HG03159 (cell line): ENCODE measurements around the gene LMAN1L.

ENCODE experiments used
- ATAC-seq: cut with Tn5 transposase; IDR thresholded peaks from one replicate; pipeline ENCODE4 v1.9.1; 2021; ENCODE audit warnings: mild to moderate bottlenecking, moderate library complexity; ENCODE audit not compliant: unreplicated experiment

LMAN1L gene

DNA sequence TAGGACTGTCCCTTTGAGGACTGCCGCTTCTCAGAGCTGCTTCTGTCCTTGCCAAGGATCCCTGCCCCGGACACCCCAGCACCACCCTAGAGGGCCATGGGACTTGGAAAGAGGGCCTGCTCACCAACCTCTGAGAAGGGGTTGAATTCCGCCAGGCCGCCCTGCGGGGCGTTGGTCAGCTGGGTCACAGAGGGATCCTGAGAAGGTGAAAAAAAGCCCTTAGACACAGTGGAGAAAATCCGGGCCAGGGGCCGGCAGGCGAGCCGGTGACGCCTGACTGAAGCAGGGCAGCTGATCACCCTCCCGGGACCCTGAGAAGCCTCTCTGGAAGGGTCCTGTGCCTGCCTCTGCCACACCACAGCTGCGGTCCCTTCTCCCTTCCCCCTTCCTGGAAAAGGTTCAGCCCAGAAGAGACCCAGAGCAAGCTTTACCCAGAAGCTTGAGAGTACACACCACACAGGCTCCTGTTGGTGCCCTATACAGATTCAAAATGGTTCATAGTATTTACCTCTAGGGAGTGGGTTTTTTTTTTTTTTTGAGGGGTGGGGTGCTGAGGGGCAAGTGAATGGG, 41.9 kb downstream of the LMAN1L start:
- no peak for ATAC-seq

GRCh38 chr15:74855857-74856256, 43.2 kb downstream of the LMAN1L start:
- ATAC-seq: no peak

- no peak for ATAC-seq
These were observed 43.9 kb downstream of the LMAN1L start for GRCh38 chr15:74856537-74856936.

DNA sequence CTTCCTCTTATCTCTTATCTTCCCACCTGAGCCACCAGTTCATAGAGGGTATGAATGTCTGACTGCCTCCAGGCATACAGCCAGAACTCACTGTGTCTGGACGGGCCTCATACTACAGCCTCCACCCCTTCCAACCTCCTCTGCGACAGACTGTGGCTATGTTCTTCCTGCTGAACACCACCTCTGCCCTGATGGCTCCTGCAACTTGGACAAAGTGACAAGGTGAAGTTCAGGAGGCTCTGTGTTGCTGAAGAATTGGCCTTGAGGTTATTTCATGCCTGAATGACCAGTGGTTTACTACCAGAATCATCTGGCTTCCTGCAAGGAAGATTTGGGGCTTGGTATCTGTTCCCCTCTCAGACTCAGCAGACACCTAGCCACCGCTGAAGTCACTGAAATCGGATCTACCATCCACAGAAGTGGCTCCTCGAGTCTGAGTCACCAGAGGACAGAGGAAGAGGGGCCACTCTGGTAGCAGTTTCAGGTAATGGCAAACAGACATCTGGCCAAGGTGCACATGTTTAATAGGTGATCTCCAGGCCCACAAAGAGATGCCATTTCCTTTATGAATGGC, 44.5 kb downstream of the LMAN1L start:
- ATAC-seq: peak; percentile 75

- peak; percentile 6 for ATAC-seq
These were observed 45.2 kb downstream of the LMAN1L start for GRCh38 chr15:74857671-74858368.

DNA sequence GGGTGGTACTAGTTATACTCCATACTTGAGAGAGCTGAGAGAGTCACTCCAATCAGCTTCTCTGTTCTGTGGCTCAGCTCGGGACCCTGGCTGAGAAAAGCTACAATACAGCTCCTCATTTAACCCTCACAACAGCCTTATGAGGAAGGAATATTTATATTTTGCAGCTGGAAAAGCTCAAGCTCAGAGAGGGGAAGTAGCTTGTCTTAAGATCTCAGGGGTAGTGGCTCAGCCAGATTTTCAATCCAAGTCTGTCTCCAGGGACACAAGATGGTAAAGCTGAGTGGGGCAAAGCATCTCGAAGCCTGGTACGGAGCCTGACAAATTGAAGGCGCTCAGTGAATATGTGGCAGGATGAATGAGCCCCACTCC, 45.7 kb downstream of the LMAN1L start:
- no peak for ATAC-seq

DNA sequence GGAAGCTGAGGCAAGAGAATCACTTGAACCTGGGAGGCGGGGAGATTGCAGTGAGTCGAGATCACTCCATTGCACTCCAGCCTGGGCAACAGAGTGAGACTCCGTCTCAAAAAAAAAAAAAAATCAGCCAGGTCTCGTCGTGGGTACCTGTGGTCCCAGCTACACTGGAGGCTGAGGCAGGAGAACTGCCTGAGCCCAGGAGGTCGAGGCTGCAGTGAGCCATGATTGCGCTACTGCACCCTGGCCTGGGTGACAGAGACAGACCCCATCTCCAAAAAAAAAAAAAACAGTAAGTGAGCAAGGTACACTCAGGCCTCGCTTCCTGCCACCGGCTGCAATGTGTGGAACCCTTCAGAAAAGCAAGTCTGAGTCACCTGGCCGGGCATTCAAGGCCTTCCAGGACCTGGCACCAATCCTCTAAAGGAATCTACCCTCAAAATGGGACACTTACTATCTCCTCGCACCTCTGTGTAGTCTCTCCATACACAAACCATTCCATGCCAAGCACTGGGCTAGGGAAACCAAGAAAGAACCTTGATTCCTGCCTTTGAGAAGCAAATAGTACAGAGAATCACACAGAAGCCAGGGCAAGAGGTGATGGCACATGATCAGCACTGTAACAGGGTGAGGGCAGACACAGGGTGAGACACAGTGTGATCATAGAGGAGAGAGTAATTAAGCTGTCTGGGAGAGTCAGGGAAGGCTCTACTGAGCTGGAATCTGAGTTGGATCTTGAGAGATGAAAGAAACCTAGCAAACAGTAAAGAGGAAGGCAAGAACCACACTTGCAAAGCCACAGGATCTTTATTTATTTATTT, 50.8 kb downstream of the LMAN1L start:
- no peak for ATAC-seq

DNA sequence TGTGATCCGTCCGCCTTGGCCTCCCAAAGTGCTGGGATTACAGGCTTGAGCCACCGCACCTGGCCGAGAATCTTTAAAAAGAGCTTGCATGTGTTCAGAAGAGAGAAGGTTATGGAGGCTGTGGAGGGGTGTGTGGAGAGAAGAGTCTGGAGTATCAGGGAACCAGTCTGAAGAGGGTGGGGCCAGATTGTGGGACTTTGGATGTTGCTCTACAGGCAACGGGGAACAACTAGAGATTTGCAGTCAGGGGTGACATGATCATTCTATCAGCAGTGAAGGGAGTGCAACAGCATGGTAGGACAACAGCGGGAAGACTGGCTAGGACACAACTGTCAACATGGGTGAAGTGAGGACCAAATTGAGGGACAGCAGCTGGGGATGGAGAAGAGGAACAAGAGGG, 51.7 kb downstream of the LMAN1L start:
- ATAC-seq: no peak

- no peak for ATAC-seq
These were observed 52.7 kb downstream of the LMAN1L start for GRCh38 chr15:74865316-74865715.

DNA sequence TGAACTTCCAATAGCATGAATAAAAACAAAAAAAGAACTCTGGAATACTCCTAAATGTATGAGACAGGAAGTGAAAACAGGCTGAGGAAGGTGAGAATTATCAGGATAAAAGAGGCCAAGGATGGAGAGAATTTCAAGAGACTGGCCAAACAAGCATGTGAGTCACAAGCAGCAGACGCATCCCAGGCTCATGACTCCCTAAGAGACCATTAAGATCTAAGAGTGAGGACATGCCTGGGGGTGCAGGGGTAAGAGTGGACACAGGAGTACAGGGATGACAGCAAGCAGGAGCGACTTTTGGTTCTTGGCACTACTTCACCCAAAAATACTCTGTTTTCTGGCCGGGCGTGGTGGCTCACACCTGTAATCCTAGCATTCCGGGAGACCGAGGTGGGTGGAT, 53.5 kb downstream of the LMAN1L start:
- no peak for ATAC-seq

- no peak for ATAC-seq
These were observed 54.9 kb downstream of the LMAN1L start for GRCh38 chr15:74867466-74868038.

DNA sequence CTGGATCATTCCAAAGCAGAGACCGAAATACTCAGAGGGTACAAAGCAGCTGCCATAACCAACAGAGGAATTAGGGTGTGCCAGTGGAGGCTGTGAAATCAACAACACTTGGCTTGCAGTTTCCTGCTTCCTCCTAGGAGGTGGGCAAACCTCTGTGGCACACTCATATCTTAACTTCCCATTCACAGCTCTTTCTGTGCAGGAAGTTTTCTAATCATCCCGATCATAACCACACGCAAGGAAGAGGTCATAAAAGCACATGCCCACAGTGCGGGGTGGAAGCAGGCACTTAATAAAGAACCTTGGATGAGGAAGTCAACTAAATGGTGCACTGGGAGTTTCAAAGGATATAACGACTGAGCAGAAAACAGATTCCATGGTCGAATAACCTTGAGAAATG, 55.4 kb downstream of the LMAN1L start:
- no peak for ATAC-seq

DNA sequence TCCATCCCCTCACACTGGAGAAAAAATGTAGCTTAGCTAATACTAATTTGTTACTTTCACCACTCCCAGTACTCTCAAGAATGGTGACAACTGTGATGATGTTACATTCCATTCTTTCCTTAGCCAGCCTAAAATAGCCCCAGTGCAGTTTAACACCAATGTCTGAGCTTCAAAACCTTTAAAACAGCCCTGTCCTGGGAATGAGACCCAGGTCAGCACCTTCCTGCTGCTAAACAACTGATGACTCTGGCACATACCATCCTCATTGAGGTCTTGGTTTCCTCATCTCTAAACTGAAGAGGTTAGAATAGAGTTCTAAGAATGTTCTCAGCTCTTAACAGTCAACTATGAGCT, 56.7 kb downstream of the LMAN1L start:
- ATAC-seq: no peak

DNA sequence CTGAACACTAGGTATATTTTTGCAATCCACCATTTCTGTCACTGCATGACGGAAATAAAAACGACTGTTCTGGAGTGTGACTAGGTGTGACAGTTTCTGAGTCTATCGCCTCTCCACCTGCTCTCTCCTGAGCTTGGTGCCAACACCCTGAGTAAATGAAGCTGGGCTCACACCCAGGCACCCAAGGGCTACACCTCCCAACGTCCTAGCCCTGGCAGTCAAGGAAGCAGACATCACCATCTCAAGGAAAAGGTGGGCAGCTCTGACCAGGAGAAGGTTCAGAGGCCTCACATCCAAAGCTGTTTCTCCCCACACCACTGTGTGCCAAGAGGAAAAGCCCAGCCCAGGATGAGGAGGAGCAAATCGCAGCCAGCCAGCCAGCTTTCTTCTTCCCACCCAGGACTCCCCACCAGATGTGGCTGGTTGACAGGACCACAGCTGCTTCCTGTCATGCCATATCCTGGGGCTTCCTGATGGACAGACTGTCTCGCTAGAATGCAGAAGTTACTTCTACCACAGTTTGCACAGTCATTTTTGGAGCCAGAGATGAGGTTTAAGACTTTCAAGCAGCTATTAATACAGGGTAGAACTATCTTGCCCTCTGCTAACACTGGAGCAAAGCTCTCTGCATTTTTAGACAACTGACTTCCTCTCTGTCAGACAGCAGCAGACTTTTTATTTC, 57.2 kb downstream of the LMAN1L start:
- ATAC-seq: peak; percentile 52

DNA sequence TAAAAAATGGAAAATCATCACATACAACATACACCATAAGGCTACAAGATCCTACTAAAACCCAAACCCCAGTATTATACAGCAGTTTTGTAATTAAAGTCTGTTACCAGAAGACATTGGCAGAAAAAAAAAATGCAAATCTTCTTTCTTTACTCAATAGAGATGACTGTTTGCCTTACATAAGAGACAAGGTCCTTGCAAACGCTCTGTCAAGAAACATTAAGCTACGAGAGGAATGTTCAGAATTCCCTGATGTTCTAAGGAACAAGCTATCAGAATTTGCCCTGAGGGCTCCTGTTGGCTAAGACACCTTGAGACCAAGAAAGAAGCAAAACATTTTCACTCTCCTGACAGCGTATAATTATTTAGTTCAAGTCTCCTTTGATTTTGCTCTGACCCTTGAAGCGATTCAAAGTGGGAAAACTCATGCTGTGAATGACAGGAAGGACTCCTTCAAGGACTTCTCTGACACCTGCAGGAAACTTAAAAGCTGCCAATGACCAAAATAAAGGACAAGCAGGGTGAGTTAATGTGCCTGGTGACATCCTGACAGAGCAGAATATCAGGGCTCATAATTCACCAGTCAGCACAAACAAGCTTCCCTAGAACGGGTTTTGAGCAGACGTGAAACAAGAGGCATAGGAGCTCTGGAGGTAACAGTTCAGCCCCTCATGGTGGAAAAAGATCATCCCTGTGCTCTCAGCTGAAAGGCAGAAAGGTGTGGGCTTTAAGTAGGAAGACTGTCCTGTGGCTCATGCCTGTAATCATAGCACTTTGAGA, 58.0 kb downstream of the LMAN1L start:
- no peak for ATAC-seq

GRCh38 chr15:74872702-74873035, 60.0 kb downstream of the LMAN1L start:
- ATAC-seq: no peak

DNA sequence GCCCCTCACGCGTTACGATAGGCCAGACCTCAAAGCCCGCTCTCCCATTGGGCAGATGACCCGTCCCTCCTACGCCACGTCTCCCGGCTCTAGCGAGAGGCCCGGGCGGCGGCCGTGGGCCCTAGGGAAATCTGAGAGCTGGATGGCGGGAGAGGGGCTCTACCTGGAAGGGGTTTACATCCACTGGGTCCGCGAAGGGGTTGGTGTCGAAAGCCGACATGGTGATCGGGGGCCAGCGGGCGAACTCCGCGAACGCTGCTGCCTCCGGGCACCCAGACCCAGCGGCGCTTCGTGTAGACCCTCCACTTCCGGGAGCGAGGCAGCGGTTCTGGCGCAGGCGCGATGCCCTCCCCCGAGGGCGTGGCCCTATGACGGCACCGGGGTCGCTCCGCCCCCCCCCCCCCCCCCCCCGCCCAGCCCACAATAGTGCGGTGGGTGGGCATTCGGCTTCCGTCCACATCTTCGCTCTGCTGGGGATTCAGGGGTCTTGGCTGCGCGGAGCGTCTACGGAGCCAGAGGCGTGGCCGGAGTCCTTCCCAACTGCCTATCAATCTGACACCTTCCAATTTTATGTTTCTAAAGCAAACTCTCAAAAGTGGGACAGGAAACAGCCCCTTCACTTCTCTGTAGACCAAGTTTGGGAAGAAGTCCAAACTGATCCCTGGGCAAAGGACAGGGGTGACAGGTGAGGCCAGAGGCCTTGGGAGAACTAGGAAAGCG, 60.6 kb downstream of the LMAN1L start, which contains the start of gene SCAMP2:
TSS of gene SCAMP2 (minus strand) at position 330 of the 720 bp plus-strand sequence. CDS start at position 220, 110 bp downstream.
- ATAC-seq: peak; percentile 79

DNA sequence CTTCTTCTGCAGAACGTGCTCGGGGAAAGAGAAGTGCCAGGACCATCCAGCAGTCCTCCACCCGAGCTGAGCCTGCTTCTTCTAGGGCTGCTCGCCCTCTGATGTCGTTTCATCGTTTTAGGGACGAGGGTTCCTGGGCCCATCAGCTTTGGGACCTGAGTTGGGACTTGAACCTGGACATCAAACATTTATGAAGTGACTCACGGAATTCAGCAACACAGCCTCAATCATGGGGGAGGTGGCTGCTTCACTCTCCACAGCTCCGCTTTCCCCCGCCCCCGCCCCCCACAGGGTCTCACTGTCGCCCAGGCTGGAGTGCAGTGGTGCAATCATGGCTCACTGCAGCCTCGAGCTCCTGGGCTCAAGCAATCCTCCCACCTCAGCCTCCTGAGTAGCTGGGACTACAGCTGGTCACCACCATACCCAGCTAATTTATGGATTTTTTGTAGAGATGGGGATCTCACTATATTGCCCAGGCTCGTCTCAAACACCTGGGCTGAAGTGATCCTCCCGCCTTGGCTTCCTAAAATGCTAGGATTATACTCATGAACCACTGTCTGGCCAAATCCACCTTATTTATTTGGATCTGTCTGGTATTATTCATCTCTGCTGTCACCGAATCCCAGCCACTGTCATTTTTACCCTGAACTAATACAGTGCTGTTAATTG, 61.3 kb downstream of the LMAN1L start:
- ATAC-seq: no peak
